Hematopoietic multipotent progenitor cell treated with erythropoietin and hydrocortisone succinate and interleukin-3 and kit ligand, for 8 days (in vitro differentiated cells): Measurements from ENCODE around the gene ACAD11.
A peak's percentile ranks its signal among the peaks of the same experiment; 100 is the strongest.

Source experiments
- DNase-seq: peaks from one replicate; pipeline ENCODE4 v3.0.0-alpha.2; 2015

ACAD11 gene

DNA sequence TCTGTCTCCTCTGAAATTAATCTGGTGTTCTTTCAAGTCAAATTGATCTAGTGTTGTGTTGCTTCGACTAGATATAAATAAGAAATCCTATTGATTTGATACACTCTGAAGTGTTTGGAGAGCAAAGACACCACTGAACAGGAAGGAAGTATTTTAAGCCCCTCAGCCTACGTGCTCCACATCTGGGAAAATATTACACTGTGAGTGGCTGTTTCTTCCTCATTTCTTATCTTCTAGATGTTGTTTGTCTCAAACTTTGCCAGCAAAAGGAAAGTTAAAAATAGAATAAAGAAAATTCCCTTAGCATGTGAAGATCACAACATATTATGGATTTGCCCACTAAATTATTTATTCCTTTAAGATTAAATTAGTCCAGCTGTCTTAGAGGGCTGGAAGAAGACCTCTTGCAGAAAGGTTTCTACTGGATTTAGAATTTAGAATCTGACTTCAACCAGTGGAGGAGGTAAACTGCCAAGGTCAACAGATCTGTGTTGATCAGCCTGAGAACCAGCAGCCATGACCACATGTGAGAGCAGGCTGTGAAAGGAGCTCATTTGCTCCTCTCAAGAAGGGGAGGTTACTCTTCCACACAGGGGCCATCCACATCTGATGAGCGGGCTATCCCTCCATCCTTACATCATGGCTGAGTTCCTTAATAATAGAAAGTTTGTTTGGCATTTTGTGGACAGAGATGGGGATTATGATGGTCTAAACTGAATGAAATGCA, 108.9 kb downstream of the ACAD11 start:
- DNase-seq = peak; percentile 25

DNA sequence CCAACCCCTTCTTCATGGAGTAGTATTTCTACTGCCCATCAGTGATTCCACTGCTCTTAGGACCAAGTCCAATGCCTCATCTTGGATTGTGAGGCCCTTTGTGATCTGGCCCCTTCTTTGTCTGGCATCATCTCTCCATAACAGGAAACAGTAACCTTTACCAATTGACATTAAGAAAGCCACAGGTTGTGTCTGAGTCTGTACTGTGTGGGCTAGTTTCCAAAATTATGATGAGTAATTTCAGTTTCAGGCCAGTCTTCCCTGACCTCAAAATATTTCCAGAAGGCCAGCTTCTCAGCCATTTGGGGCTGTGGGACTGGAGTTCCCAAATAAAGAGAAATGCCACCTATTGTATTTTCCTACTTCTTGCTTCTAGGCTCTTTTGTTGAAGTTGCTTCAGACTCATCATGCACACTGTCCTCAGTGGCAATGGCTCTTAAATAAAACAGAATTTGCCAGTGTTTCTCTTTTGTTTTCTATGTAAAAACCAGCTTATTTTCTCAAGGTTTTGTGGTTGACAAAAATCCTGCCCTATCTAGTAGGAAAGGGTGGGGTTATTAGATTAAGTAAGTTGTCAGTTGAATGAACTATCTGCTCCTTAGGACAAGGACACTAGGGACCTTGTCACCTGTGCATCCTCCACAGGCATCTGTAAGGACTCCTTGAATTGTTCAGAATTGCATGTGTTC, 109.6 kb downstream of the ACAD11 start:
- peak; percentile 21 for DNase-seq

DNA sequence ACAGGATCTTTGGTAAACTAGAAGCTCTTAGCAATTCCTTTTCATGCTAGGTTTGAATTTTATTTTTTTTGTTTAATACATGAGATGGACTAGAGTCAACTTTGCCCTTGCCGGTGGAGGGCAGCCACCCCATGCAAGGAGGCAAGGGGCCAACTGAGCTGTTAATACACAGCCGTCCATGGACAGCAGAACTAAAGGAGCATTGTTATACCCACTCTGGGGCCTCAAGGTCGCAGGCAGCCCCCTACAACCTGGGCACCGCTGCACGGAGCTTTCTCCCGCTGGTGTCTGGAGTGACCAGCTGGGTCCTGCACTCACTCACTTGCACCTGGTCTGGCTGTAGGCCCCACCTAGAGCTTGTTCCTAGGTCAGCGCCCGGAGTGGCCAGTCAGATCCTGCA, 110.4 kb downstream of the ACAD11 start:
- DNase-seq = no peak

DNA sequence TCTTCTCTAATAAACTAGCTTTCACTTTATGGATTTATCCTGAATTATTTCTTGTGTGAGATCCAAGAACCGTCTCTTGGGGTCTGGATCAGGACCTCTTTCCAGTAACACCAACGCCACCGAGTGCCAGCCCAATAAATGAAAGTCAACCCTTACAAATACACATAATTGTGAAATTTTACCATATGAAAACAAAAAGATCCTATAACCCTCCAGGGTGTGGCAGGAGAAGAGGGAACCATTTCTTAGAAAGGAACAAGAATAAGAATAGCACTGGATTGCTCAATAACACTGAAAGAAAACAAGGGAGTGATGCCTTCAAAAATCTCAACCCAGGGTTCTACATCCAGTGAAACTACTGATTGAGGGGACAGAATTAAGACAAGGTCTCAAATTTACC, 114.1 kb downstream of the ACAD11 start:
- no peak for DNase-seq

DNA sequence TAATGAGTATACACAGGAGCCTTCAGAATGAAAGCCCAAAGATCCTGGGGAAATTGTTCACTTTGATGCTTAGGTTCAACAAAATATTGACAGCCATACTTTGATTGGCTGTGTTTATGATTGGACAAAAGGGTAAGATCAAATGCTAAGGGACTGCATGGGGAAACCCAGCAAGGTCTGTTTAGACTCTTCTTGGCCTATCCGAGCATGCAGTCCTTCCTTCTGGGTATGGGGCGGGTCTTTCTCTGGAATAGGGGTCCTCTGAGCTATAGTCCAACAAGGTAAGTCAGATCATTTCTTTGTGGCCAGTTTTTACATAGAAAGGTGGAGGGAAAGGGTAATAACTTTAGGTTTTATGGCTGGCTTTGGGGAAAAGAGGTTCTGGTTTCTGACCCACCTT, 115.5 kb downstream of the ACAD11 start:
- no peak for DNase-seq

DNA sequence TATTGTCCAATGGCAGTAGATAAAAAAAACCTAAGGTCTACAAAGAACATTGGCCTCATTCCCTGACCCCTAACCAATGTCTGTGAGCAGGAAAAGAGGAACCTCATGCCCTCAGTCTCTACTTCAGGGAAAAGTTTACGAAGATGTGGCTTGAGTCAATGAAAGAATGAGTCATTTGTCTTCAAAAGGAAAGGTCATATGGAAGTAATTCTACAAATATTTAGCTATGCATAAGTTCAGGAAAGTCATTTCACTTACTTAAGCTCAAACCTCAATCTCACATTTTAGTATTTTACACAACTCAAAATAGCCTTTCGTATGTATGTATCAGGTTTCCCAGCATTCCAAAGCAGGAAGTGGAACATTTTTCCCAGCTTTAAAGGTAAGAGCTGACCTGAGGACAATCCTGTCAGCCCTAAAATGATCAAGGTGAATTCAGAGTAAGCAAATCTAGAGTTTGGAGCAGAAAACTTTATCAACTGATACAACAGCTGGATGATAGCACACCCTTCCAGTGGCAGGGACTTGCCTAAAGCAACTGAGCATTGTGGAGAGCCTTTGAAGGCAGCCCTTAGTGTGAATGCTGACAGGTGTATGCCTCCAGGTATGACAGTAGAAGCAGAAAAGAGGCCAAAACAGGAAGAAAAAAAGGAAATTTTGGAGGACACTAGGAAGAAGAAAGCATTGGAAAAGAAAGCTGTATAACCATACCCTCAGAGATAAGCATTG, 116.4 kb downstream of the ACAD11 start:
- no peak for DNase-seq

DNA sequence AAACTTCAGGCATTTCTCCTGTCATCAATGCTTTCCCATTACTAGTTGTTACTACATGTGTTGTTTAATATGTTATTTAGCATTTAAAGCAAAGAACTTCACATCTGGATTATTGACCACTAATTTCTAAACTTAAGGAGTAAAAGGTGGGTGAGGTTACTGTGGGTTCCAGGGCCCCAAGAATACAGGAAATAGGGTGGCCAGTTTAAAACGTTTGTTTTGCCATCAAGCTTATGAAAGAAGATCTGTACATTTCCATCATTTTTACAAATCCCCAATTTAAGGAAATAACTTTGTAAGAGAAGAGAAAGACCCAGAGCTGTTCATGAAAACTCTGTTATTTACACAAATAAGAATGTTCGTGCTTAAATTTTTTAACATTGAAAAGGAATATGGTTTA, 117.0 kb downstream of the ACAD11 start:
- DNase-seq = no peak

DNA sequence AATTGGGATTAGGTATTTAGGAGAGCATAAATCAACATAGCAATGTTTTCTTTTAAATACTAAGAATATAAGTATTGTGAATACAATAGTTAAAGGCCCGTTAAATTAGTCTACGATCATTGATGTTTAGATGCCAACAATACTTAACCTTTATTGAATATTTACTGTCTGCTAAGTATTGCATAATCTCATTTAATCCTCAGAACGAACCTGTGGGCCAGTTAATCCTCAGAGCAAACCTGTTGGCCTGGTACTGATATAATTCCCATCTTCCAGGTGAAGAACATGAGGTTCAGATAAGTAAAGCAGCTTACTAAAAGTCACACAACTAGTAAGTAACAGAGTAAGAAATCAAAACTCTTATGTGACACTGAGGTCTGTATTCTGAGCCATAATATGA, 119.9 kb downstream of the ACAD11 start:
- DNase-seq = no peak

DNA sequence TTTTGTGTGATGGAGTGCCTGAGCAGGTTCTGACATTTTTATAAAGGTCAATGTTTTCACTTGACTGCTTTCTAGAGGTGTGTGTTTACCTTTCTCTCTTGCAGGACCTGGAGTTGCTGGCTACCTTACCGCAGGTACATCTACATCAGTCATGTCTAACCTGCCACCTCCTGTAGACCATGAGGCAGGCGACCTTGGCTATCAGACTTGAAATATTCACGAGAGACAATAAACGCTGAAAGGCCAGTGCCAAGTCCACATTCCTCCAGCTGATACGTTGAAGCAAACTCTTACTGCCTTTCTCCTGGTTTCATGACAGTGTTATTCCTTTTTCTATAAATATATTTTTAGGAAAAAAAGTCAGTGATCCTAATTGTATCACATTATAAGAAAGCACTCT, 121.5 kb downstream of the ACAD11 start:
- DNase-seq = no peak

DNA sequence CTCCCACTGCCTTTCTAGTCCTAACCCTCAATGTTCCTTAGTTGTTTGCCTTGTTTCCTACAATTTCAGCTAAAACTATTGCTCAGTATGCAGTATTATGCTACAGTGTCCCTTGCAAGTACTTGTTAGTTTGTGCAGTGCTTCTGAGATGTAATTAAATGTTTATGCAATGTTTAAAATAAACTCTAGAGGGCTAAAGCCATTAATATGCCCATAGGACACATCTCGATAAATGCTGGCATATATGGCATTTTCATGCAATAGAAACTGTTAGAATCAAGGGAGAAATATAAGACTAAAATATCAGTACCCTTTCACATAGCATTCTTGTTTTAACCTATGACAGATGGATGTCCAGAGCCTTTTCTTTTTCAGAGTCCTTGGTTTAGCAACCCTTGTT, 122.3 kb downstream of the ACAD11 start:
- no peak for DNase-seq

DNA sequence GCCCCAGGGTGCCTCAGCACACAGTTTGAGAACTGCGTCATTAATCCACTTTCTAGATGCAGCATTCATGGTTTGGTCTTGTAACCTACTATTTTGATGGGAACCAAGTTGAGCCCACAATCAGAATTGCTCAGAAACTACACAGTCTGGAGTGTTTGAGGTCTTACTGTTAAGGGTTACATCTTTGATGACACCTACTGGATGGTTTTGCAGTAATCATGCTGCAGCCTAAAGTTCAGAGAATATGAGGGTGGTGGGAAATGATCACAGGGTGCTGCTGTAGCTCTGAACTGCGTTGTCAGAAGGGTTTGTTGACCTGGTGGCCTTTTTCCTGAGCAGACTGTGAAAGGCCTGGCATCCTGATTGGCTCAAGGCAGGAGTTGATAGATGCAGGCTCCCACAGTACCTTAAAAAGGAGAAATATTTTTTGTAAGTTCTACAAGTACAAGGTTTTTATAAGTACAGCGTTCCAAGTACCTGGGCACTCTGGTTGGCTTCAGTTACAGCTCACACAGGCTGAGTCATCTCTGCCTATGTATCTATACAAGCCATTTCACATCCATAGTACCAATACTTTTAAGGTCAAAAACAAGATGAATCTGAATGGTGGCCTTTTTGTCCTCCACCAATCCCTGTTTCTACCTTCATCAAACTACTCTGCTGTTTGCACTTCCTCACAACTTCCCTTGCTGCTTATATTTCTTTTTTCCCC, 123.0 kb downstream of the ACAD11 start:
- DNase-seq = no peak

DNA sequence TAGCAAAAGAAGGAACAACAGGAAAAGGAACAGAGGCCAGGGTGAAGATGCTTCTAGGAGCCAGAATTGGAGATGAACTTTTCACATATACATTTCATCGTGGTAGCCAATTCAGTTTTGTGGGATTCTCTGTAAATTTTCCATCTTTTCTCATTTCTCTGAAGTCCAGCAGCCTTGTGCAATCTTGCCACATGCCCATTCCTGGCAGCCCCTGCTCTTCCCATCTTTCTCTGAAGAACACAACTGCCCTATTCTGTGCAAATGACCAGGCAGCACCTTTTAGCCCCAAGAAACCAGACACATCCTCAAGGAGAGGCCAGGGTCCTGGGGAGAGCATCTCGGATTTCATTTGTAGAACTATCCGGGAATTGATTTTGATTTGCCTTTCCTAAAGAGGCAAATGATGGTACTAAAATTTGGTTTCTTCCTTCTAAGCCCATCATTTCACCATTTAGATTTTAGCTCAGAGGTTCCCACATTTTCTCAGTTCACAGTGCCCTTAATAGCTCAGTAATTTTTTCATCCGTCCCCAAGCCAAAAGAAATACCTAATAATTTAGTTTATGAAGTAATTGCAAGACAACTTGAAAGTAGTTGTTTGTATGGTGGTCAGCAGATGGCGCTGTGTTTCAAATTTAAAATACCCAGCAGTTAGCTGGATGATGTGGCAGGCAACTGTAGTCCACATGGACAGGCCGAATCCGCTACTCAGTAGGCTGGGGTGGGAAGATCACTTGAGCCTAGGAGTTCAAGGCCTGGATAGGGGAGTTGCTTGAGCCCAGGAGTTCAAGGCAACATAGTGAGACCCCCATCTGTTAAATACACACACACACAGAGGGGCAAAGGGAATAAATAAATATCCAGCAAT, 123.8 kb downstream of the ACAD11 start:
- DNase-seq = peak; percentile 76

DNA sequence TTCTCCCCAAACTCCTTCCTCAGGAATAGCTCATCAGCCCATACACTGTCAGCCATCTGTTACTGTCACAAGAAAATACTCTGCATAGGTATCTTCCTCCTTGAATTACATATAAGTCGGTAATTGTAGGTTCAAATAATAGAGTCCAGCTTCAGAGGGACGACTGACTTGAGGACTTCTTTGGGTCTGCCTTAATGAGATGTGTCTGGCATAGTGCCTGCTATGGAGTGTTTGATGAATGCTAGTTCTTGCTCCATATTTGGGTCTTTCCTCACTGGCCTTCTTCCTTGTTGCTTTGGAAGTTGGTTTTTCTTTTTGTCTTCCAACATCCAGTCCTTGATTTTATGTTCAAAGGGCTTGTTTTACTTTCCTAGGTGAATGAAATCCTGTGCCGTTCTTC, 129.0 kb downstream of the ACAD11 start:
- no peak for DNase-seq

DNA sequence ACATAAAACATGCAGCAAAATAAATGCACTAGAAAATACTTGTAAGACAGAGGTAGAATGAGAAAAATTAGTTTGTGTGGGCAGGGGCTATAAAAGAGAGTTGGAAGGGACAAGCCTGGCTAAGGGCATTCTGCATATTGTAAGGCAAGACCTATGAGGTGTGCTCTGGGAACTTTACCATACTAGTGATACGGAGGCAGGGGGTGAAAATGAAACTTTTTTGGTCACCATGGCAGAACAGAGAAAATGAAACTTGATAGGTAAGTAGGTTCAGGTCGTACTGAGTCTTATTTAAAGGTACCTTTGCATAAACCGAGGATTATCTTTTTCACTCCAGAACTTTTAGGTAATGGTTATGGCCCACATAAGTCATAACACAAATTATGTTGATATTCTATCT, 137.3 kb downstream of the ACAD11 start:
- no peak for DNase-seq

DNA sequence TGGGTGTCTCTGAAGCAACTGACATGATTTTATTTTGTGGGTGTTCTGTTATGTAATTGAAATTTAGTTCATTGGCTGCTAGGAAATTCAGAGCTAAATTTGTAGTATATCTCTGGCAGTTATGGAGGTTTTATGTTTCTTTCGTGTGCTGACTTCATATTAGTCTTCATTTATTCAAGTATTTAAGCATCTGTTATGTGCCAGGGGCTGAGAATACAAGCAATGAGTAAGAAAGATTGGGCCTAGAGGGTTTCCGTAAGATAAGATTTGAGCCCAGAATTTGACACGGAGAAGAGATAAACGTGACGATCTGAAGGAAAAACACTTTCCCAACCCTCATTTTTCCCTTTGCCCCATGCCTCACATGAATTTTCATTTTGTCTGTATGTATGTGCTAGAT, 137.7 kb downstream of the ACAD11 start:
- no peak for DNase-seq

DNA sequence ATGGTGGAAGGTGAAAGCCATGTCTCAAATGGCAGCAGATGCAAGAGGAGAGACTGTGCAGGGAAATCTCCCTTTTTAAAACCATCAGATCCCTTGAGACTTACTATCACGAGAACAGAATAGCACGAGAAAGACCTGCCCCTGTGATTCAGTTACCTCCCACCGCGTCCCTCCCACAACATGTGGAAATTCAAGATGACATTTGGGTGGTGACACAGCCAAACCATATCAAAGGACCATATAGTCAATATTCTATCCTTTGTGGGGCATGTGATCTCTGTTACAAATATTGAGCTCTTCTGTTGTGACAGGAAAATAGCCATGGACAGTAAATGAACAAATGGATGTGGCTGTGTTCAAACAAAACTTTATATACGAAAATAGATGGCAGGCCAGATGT, 139.7 kb downstream of the ACAD11 start:
- no peak for DNase-seq

DNA sequence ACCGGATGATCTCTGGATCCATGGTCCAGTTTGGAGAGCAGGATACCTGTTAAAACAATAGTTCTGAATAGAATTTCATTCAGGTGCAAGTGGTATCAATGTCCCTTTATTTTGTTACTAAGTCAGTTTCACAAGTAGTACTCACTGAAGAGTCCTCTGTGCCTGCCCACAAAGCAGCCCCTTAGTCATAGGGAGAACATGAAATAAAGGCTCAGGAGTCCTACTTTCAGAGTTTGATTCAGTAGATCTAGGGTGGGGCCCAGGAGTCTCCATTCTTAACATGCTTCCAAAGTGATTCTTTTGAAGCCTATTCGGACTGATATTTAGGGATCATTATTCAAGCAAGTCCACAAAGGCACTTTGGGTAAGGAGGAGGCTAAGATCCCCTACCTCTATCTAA, 142.3 kb downstream of the ACAD11 start:
- no peak for DNase-seq

DNA sequence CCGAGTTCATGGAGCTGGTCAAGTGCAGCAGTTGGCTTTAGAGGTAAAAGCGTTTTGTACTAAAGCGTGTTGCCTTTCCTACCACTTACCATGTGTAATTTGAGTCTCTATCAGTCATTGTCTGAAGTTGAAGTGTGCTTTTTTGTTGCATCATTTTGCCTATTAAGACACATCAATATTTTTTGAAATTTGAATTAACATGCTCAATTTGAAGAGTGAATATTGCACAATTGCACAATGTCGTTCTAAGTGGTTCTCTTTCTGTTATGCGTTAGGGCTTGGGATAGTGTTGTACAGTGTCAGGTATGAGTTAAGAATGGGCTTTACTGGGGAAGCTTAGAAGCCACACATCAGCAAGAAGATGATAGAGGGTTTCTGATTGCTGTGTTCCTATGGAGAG, 146.6 kb downstream of the ACAD11 start:
- DNase-seq = no peak

DNA sequence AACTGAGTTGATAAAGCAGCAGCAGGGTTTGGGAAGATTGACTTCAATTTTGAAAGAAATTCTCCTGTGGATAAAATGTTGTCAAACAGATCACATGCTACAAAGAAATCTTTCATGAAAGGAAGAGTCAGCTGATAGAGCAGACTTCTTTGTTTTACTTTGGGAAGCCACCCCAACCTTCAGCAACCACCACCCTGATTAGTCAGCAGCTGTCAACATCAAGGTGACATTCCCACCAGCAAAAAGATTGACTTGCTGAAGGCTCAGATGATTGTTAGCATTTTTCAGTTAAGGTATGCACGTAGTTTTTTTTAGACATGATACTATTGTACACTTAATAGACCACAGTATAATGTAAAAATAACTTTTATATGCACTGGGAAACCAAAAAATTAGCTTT, 150.1 kb downstream of the ACAD11 start:
- no peak for DNase-seq

DNA sequence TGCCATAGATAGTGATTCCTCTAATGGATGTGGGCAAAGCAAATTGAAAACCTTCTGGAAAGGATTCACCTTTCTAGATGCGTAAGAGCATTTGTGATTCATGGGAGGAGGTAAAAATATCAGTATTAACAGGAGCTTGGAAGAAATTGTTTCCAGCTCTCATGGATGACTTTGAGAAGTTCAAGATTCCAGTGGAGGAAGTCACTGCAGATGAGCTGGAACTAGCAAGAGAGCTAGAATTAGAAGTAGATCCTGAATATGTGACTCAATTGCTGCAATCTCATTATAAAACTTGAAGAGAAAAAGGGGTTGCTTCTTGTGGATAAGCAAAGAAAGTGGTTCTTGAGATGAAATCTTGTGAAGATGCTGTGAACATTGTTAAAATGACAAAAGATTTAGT, 150.5 kb downstream of the ACAD11 start:
- no peak for DNase-seq
